HEK293 (cell line): ENCODE results near the gene HLA-DMA.

Source experiments
- KLF7 ChIP-seq: fragments of 450-650 bp; formaldehyde crosslinking; IDR thresholded peaks from 2 replicates; pipeline ENCODE4 v1.5.1; 2016; ENCODE audit warnings: missing biosample characterization, missing genetic modification characterization, borderline replicate concordance
- MEIS1 ChIP-seq: sonication (generic); formaldehyde crosslinking; IDR thresholded peaks from 2 replicates; pipeline ENCODE4 v1.8.1; 2022; ENCODE audit warnings: missing genetic modification reagents, mild to moderate bottlenecking, borderline replicate concordance
- PBX3 ChIP-seq: sonication (generic); formaldehyde crosslinking; IDR thresholded peaks from 2 replicates; pipeline ENCODE4 v1.8.1; 2022; ENCODE audit warnings: mild to moderate bottlenecking, moderate library complexity, missing genetic modification reagents
- PRDM1 ChIP-seq: fragments of 450-650 bp; formaldehyde crosslinking; IDR thresholded peaks from 2 replicates; pipeline ENCODE4; 2016; ENCODE audit warnings: missing biosample characterization, missing genetic modification characterization
- SALL2 ChIP-seq: fragments of 450-650 bp; formaldehyde crosslinking; IDR thresholded peaks from 2 replicates; pipeline ENCODE4 v1.5.0; 2017; ENCODE audit warnings: missing biosample characterization, mild to moderate bottlenecking, missing genetic modification characterization, borderline replicate concordance
- TSHZ1 ChIP-seq: fragments of 450-650 bp; formaldehyde crosslinking; IDR thresholded peaks from 2 replicates; pipeline ENCODE4 v1.5.1; 2016; ENCODE audit warnings: missing biosample characterization, missing genetic modification characterization, borderline replicate concordance
- ZBTB26 ChIP-seq: fragments of 450-650 bp; formaldehyde crosslinking; optimal IDR thresholded peaks from 2 replicates; pipeline ENCODE3; 2016; ENCODE audit warnings: missing biosample characterization, mild to moderate bottlenecking, missing genetic modification characterization
- ZFP69B ChIP-seq: fragments of 450-650 bp; formaldehyde crosslinking; IDR thresholded peaks from 2 replicates; pipeline ENCODE4 v1.5.1; 2016; ENCODE audit warnings: missing biosample characterization, missing genetic modification characterization
- ZIC2 ChIP-seq: fragments of 450-650 bp; formaldehyde crosslinking; IDR thresholded peaks from 2 replicates; pipeline ENCODE4 v1.5.1; 2016; ENCODE audit warnings: missing biosample characterization, missing genetic modification characterization
- ZNF114 ChIP-seq: fragments of 450-650 bp; formaldehyde crosslinking; IDR thresholded peaks from 2 replicates; pipeline ENCODE4 v1.5.0; 2017; ENCODE audit warnings: missing biosample characterization, missing genetic modification characterization
- ZNF146 ChIP-seq: fragments of 450-650 bp; formaldehyde crosslinking; IDR thresholded peaks from 2 replicates; pipeline ENCODE4 v1.5.1; 2016; ENCODE audit warnings: missing biosample characterization, missing genetic modification characterization
- ZNF221 ChIP-seq: fragments of 450-650 bp; formaldehyde crosslinking; IDR thresholded peaks from 2 replicates; pipeline ENCODE4 v1.5.1; 2017; ENCODE audit warnings: missing biosample characterization, missing genetic modification characterization, borderline replicate concordance
- ZNF239 ChIP-seq: fragments of 450-650 bp; formaldehyde crosslinking; IDR thresholded peaks from 2 replicates; pipeline ENCODE4 v1.5.1; 2016; ENCODE audit warnings: missing biosample characterization, missing genetic modification characterization
- ZNF24 ChIP-seq: fragments of 450-650 bp; formaldehyde crosslinking; IDR thresholded peaks from 2 replicates; pipeline ENCODE4 v1.5.1; 2016; ENCODE audit warnings: missing biosample characterization, missing genetic modification characterization
- ZNF335 ChIP-seq: fragments of 450-650 bp; formaldehyde crosslinking; conservative IDR thresholded peaks from 2 replicates; pipeline ENCODE4 v1.5.1; 2016; ENCODE audit warnings: missing biosample characterization, missing genetic modification characterization
- ZNF391 ChIP-seq: fragments of 450-650 bp; formaldehyde crosslinking; IDR thresholded peaks from 2 replicates; pipeline ENCODE4 v1.5.1; 2016; ENCODE audit warnings: low read depth, missing biosample characterization, missing genetic modification characterization, borderline replicate concordance
- ZNF501 ChIP-seq: fragments of 450-650 bp; formaldehyde crosslinking; IDR thresholded peaks from 2 replicates; pipeline ENCODE4 v1.5.1; 2016; ENCODE audit warnings: missing biosample characterization, missing genetic modification characterization
- ZNF549 ChIP-seq: fragments of 450-650 bp; IDR thresholded peaks from 2 replicates; pipeline ENCODE4 v1.5.1; 2018; ENCODE audit warnings: missing biosample characterization, missing genetic modification characterization, mild to moderate bottlenecking, inconsistent platforms, moderate library complexity
- ZNF558 ChIP-seq: fragments of 450-650 bp; formaldehyde crosslinking; IDR thresholded peaks from 2 replicates; pipeline ENCODE4 v1.5.1; 2016; ENCODE audit warnings: missing biosample characterization, missing genetic modification characterization
- ZNF560 ChIP-seq: fragments of 450-650 bp; formaldehyde crosslinking; IDR thresholded peaks from 2 replicates; pipeline ENCODE4 v1.5.1; 2017; ENCODE audit warnings: missing biosample characterization, missing genetic modification characterization, borderline replicate concordance
- ZNF624 ChIP-seq: fragments of 450-650 bp; formaldehyde crosslinking; IDR thresholded peaks from 2 replicates; pipeline ENCODE4 v1.5.1; 2017; ENCODE audit warnings: missing biosample characterization, missing genetic modification characterization
- ZSCAN4 ChIP-seq: fragments of 450-650 bp; formaldehyde crosslinking; IDR thresholded peaks from 2 replicates; pipeline ENCODE4 v1.5.1; 2017; ENCODE audit warnings: missing biosample characterization, missing genetic modification characterization
- TF ChIP-seq, protein P1 (sequence below): fragments of 450-650 bp; formaldehyde crosslinking; IDR thresholded peaks from 2 replicates; pipeline ENCODE4 v1.5.1; 2016; ENCODE audit warnings: missing biosample characterization, missing genetic modification characterization
- TF ChIP-seq, protein P2 (sequence below): fragments of 450-650 bp; formaldehyde crosslinking; IDR thresholded peaks from 2 replicates; pipeline ENCODE4 v1.5.1; 2016; ENCODE audit warnings: missing biosample characterization, missing genetic modification characterization
- TF ChIP-seq, protein P3 (sequence below): fragments of 450-650 bp; formaldehyde crosslinking; IDR thresholded peaks from 2 replicates; pipeline ENCODE4 v1.5.1; 2016; ENCODE audit warnings: missing biosample characterization, missing genetic modification characterization
- TF ChIP-seq, protein P4 (sequence below): fragments of 450-650 bp; formaldehyde crosslinking; IDR thresholded peaks from 2 replicates; pipeline ENCODE4 v1.5.1; 2017; ENCODE audit warnings: missing biosample characterization, mild to moderate bottlenecking, missing genetic modification characterization, moderate library complexity

The HLA-DMA gene

GRCh38 chr6:32971242-32971580 is 18.3 kb upstream of the HLA-DMA start (continued):
- TF ChIP-seq MEIS1 (CRISPR knock-in tag), result no peak
- no peak; the same call in 1 of the 2 replicates for TF ChIP-seq PBX3 (CRISPR knock-in tag)
- 0 out of 2 replicates have a peak, but pooled peaks have one; percentile 34 for TF ChIP-seq ZNF558 (tag by site-specific recombination)
- no peak for TF ChIP-seq ZNF560 (tag by site-specific recombination)
- TF ChIP-seq ZIC2 (tag by site-specific recombination), result no peak
- no peak for TF ChIP-seq ZNF239 (tag by site-specific recombination)
- no peak for TF ChIP-seq ZBTB26 (tag by site-specific recombination)
- TF ChIP-seq ZFP69B, result peak; percentile 20
- TF ChIP-seq, protein P1, sequence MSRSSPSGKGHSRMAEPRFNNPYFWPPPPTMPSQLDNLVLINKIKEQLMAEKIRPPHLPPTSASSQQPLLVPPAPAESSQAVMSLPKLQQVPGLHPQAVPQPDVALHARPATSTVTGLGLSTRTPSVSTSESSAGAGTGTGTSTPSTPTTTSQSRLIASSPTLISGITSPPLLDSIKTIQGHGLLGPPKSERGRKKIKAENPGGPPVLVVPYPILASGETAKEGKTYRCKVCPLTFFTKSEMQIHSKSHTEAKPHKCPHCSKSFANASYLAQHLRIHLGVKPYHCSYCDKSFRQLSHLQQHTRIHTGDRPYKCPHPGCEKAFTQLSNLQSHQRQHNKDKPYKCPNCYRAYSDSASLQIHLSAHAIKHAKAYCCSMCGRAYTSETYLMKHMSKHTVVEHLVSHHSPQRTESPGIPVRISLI (tag by site-specific recombination), result no peak
- TF ChIP-seq, protein P2, sequence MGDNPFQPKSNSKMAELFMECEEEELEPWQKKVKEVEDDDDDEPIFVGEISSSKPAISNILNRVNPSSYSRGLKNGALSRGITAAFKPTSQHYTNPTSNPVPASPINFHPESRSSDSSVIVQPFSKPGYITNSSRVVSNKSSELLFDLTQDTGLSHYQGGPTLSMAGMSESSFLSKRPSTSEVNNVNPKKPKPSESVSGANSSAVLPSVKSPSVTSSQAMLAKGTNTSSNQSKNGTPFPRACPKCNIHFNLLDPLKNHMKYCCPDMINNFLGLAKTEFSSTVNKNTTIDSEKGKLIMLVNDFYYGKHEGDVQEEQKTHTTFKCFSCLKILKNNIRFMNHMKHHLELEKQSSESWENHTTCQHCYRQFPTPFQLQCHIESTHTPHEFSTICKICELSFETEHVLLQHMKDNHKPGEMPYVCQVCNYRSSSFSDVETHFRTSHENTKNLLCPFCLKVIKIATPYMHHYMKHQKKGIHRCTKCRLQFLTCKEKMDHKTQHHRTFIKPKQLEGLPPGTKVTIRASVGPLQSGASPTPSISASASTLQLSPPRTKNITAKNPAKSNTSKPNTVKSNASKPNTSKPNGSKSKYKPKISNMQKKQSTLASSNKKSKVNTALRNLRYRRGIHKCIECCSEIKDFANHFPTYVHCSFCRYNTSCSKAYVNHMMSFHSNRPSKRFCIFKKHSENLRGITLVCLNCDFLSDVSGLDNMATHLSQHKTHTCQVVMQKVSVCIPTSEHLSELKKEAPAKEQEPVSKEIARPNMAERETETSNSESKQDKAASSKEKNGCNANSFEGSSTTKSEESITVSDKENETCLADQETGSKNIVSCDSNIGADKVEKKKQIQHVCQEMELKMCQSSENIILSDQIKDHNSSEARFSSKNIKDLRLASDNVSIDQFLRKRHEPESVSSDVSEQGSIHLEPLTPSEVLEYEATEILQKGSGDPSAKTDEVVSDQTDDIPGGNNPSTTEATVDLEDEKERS (tag by site-specific recombination), result no peak
- TF ChIP-seq, protein P3, sequence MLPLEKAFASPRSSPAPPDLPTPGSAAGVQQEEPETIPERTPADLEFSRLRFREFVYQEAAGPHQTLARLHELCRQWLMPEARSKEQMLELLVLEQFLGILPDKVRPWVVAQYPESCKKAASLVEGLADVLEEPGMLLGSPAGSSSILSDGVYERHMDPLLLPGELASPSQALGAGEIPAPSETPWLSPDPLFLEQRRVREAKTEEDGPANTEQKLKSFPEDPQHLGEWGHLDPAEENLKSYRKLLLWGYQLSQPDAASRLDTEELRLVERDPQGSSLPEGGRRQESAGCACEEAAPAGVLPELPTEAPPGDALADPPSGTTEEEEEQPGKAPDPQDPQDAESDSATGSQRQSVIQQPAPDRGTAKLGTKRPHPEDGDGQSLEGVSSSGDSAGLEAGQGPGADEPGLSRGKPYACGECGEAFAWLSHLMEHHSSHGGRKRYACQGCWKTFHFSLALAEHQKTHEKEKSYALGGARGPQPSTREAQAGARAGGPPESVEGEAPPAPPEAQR (tag by site-specific recombination), result no peak
- no peak for TF ChIP-seq ZNF221
- TF ChIP-seq ZNF624 (tag by site-specific recombination), result no peak; the same call in 1 of the 2 replicates
- no peak for TF ChIP-seq TSHZ1 (tag by site-specific recombination)
- peak; percentile 29; the same call in 1 of the 2 replicates for TF ChIP-seq ZNF391 (tag by site-specific recombination)
- no peak for TF ChIP-seq SALL2
- no peak; the same call in none of the 2 replicates for TF ChIP-seq ZNF335
- peak; percentile 61 for TF ChIP-seq ZNF501
- no peak for TF ChIP-seq ZNF146
- TF ChIP-seq KLF7, result no peak
- TF ChIP-seq, protein P4, sequence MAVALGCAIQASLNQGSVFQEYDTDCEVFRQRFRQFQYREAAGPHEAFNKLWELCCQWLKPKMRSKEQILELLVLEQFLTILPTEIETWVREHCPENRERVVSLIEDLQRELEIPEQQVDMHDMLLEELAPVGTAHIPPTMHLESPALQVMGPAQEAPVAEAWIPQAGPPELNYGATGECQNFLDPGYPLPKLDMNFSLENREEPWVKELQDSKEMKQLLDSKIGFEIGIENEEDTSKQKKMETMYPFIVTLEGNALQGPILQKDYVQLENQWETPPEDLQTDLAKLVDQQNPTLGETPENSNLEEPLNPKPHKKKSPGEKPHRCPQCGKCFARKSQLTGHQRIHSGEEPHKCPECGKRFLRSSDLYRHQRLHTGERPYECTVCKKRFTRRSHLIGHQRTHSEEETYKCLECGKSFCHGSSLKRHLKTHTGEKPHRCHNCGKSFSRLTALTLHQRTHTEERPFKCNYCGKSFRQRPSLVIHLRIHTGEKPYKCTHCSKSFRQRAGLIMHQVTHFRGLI (tag by site-specific recombination), result no peak
- TF ChIP-seq ZNF114 (tag by site-specific recombination), result no peak
- no peak for TF ChIP-seq ZNF24 (tag by site-specific recombination)
- no peak for TF ChIP-seq ZNF549 (tag by site-specific recombination)
- no peak for TF ChIP-seq PRDM1 (tag by site-specific recombination)
- TF ChIP-seq ZSCAN4 (tag by site-specific recombination), result peak; percentile 48; the same call in 1 of the 2 replicates
